HuH-7.5 (cell line): ENCODE results near the gene COMMD4.
A peak's percentile ranks its signal among the peaks of the same experiment; 100 is the strongest.
"Not testable (repeated sequence)": the region's sequence is repeated elsewhere in the genome, so short reads cannot be mapped to it uniquely, and the experiment has no call there.

Experiments
- DNase-seq: peaks from one replicate; pipeline ENCODE4 v3.0.0; 2011; ENCODE audit warnings: low spot score

Gene COMMD4

DNA sequence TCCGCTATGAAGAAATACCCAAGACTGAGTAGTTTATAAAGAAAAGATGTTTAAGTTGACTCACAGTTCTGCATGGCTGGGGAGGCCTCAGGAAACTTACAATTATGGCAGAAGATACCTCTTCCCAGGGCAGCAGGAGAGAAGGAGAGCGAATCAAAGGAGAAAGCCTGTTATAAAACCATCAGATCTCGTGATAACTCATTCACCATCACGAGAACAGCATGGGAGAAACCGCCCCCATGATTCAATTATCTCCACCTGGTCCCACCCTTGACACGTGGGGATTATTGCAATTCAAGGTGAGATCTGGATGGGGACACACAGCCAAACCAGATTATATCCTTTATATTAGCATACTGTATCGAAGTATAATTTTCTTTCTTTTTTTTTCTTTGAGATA lies 3.8 kb upstream of the COMMD4 start:
- DNase-seq: not testable (repeated sequence)

DNA sequence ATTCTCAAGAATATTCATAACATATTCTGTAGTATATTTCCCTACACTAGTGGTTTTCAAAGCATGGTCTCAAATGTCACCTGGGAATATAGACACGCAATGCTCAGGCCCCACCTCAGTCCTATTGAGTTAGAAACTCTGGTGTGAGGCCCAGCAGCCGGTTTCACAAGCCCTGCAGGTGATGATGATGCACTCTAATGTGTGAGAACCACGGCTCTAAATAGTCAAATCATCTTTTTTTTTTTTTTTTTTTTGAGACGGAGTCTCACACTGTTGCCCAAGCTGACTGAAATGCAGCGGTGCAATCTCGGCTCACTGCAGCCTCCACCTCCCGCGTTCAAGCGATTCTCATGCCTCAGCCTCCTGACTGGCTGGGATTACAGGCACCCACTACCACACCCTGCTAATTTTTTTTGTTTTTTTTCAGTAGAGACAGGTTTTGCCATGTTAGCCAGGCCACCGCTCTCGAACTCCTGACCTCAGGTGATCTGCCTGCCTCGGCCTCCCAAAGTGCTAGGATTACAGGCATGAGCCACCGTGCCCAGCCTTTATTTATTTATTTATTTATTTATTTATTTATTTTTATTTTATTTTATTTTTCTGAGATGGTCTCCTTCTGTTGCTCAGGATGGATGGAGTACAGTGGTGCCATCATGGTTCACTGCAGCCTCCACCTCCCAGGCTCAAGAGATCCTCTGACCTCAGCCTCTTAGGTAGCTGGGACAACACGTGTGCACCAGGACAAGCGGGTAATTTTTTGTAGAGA lies 2.0 kb upstream of the COMMD4 start:
- not testable (repeated sequence) for DNase-seq

DNA sequence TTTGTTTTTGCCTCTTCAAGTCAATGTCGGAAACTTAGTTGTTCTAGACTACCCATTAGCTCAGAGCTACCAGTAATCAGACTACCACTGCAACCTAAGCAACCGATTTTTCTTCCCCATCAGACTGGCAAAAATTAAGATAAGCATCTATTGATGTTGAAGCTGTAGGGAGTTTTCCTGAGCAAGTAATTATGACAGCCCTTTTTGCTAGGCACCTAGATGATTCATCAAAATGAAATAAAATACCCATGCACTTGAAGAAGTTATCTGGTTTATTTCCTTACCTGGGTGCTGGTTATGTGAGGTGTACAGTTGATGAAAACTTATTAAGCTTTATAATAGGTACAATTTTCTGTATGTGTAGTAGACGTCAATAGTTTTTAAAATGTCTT lies 554 bp upstream of the COMMD4 start:
- no peak for DNase-seq

DNA sequence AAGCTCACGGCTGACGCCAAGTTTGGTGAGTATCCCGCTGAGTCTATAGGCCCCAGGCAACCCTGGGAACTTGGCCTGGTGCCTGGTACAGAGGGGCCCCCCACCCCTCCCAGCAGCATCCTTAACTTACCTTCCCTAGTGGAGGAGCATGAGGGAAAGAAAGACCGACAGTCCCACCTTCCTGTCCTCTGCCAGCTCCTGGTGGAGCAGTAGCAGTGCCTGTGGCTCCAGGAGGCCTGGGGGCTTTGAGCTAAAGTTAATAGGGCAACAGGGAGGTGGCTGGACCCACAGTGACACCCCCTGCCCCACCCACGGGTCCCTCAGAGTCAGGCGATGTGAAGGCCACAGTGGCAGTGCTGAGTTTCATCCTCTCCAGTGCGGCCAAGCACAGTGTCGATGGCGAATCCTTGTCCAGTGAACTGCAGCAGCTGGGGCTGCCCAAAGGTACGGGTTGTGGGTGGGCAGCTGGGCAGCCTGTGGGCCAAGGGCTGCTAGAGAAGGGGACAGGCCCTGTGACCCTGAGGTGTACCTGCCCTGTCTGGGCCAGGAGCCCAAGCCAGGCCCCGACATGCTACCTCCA lies 2.9 kb downstream of the COMMD4 start:
- no peak for DNase-seq

DNA sequence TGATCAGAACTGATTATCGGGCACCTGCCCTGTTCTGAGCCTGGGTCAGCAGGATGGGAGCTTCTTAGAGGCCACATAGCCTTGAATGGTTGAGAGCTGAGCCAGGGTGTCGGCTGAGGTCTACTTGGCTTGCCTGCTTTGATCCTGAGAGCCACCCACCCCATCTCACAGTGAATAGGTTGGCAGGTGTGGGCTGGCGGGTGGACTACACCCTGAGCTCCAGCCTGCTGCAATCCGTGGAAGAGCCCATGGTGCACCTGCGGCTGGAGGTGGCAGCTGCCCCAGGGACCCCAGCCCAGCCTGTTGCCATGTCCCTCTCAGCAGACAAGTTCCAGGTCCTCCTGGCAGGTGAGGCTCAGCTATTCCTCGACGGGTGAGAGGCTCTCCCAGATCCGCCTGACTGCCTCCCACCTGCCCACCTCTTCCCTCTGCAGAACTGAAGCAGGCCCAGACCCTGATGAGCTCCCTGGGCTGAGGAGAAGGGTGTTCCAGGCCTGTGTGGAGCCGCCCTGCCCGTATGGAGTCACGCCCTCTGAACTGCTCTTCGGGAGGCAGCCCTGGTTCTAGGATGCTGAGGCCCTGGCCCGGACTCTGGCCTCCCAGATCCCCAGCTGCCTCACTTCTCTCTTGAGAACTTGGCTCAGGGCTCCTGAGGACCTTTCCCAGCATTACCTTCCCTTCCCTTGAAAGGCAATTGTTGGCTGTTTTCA lies 3.8 kb downstream of the COMMD4 start:
- DNase-seq: no peak

DNA sequence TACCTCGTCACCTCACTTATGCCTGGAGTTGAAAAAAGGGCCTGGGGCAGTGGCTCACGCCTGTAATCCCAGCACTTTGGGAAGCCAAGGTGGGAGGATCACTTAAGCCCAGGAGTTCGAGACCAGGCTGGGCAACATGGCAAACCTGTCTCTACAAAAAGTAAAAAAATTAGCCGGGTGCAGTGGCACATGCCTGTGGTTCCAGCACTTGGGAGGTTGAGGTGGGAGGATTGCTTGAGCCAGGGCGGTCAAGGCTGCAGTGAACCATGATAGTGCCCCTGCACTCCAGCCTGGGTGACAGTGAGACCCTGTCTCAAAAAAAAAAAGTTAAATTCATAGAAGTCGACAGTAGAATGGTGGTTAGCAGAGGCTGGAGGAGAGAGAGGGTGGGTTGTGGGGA lies 6.4 kb downstream of the COMMD4 start:
- DNase-seq: no peak

DNA sequence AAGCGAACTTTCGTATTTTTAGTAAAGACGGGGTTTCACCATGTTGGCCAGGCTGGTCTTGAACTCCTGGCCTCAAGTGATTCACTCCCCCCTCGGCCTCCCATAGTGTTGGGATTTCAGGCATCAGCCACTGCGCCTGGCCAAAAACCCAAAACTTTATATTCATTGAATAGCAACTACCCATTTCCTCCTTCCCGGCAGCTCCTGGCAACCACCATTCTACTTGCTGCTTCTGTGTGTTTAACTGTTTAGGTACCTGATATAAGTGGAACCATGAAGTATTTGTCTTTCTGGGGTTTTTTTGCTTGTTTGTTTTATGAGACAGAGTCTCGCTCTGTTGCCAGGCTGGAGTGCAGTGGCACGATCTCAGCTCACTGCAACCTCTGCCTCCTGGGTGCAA lies 8.1 kb downstream of the COMMD4 start:
- not testable (repeated sequence) for DNase-seq

DNA sequence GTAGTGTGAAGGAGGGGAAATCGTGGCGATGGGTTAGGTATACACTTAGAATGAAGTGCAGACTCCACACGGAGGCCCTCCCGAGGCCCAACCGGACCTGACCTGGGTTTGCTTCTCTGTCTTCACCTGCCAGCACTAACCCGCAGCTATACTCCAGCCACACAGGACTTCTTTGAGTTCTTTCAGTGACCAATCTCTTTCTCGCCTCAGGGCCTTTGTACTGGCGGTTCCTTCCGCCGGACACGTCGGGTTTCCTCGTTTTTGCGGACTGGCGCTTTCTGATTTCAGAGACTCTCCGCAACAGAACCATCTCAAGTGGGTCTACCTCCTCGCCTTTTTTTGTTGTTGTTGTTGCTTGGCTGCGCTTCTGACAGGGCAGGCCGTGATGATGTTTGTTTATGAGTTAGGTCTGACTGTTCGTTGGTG lies 10.9 kb downstream of the COMMD4 start, which contains the start of gene NEIL1:
Gene NEIL1, plus strand, starts transcription at position 244 of the 426 bp plus-strand sequence. CDS start 1,867 bp downstream, outside the sequence.
- no peak for DNase-seq

DNA sequence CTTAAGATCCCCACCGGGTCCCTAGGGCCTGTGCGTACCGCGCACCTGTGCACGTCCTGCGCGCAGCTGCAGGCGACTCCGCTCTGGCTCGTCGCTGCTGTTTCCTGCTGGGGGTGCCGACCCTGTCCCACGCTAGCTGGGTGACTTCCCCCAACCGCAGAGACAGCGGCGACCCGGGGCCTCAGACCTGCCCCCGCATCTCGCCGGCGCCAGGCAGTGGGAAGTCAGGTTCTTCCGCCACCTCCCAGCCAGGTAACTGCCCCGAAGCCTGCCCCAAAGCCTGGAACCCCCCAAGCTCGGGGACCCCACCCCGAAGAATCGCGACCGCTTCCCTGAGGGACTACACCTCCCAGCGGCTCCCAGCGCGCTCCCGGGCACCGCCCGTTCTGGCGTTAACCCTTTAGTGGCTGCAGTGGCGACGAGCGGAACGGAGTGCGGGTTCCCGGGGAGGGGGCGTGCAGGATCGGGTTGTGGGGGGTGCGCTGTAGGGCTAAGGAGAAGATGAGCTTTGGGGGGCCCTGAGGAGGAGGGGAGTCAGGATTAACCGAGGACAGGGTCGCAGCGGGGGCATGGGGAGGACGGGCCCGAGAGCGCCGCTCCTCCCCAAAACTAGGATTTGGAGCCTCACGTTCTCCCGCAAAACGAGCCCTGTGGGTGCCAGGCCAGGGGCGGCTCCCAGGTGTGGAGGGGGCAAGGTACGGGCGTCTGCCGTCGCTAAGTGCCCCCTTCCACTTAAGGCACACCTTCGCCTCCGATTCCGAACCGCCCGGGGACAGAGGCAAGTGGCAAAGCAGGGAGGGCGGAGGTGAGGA lies 11.6 kb downstream of the COMMD4 start:
- peak; percentile 80 for DNase-seq

DNA sequence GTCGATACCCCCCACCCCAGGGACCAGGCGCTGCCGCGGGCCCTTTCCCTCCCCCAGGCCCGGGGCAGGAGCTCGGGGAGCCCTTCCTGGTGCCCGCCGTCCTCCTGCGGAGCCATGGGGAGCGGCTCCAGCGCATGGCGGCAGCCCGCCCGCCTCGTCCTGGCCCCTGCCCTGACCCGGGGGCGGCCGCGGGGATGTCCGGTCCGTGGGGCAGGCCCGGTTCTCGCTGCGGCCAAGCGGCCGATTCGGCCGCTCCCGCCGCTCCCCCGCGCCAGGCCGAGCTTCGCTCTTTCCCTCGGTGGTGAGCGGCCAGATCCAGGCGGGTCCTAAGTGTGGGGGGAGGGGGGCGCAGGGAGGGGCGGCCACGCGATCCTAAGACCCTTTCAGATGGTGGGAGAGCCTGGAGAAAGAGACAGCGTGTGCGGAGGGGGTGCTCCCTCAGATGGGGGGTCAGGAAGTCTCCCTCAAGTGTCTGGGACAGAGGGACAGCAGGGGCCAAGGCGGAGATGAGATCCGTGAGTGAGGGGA lies 12.2 kb downstream of the COMMD4 start:
- DNase-seq: peak; percentile 60

DNA sequence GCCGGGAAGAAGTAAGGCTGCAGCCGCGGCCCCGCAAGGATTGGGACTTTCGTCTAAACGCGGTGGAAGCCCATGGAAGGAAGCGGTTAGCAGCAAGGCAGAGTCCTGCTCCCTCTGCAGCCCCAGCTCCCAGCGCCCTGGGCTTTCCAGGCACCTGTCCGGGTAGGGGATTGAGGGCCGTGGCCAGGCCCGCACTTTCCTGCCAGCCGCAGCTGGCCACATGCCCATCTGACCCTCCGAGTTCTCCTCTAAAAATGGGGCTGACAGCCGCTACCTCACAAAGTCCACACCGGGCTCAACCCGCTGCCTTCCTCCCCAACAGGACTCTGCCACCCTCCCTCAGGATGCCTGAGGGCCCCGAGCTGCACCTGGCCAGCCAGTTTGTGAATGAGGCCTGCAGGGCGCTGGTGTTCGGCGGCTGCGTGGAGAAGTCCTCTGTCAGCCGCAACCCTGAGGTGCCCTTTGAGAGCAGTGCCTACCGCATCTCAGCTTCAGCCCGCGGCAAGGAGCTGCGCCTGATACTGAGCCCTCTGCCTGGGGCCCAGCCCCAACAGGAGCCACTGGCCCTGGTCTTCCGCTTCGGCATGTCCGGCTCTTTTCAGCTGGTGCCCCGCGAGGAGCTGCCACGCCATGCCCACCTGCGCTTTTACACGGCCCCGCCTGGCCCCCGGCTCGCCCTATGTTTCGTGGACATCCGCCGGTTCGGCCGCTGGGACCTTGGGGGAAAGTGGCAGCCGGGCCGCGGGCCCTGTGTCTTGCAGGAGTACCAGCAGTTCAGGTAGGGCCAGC lies 12.9 kb downstream of the COMMD4 start:
- DNase-seq: no peak

DNA sequence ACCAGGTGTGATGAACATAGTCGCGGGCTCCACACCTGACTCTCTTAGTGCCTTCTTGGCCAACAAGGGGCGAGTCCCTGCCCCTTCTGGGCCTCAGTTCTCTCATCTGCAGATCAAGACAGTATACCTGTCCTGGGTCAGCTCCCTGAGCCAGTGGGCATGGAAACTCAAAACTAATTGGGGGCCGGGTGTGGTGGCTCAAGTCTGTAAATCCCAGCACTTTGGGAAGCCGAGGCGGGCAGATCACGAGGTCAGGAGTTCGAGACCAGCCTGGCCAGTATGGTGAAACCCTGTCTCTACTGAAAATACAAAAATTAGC lies 13.4 kb downstream of the COMMD4 start:
- DNase-seq: not testable (repeated sequence)

DNA sequence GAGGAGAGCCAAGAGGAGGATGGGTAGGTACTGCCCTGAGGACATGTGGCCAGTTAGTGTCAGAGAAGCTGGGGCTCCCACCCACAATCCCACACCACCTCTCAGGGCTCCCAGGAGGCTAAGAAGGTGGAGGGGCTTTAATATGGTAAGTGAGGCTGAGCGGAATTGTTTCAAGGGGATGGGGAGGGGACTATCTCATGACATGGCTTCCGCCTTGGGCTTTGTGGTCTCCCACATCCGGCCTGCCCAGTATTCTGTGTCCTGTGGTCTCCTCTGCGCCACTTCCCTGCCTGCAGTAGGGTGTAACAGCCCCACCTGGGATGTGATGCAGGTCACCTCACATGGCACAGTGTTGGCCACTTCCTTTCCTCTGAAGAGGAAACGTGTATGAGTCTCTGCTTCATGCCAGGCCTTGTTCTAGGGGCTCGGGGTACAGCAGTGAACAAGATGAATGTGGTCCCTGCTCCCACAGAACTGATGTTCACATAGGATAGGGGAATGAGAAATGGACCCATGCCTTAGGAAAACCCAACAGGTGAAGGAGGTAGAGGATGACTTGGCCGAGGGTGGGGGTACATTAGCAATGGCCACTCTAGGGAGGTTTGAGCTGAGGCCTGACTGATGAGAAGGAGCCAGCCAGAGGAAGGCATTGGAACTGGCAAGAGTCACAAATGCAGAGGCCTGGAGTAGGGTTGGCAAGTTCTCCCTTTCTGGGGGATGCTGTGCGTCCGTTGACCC lies 14.2 kb downstream of the COMMD4 start:
- no peak for DNase-seq

DNA sequence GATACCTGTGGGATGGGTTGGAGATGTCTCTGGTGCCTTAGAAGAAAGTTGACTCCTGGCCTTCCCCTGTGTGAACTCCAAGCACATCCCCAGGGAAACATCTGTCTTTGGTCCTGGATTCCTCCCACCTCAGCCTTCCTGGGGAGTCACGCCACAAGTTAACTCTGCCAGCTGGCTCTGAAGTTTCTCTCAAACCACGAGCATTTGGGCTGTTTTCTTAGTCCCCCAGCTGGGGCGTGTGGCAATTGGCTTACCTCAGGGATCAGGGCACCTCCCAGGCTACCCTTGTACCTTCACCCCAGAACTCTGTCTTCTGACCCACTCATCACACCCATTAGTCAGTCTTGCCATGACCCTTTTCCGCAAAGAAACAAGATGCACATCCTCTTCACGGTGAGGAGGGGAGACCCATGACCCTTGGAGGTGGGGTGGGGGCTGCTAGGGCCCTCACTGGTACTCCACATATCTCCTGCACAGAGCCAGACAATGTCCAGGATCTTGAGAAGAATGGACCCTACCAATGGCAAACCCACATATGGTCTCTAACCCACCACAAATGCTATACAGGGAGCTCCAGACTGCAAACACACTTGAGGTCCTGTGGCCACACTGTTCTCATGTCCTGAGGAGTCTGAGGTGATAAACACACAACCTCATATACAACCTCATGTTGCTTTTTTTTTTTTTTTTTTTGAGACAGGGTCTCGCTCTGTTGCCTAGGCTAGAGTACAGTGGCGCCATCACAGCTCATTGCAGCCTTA lies 14.9 kb downstream of the COMMD4 start:
- DNase-seq: no peak

DNA sequence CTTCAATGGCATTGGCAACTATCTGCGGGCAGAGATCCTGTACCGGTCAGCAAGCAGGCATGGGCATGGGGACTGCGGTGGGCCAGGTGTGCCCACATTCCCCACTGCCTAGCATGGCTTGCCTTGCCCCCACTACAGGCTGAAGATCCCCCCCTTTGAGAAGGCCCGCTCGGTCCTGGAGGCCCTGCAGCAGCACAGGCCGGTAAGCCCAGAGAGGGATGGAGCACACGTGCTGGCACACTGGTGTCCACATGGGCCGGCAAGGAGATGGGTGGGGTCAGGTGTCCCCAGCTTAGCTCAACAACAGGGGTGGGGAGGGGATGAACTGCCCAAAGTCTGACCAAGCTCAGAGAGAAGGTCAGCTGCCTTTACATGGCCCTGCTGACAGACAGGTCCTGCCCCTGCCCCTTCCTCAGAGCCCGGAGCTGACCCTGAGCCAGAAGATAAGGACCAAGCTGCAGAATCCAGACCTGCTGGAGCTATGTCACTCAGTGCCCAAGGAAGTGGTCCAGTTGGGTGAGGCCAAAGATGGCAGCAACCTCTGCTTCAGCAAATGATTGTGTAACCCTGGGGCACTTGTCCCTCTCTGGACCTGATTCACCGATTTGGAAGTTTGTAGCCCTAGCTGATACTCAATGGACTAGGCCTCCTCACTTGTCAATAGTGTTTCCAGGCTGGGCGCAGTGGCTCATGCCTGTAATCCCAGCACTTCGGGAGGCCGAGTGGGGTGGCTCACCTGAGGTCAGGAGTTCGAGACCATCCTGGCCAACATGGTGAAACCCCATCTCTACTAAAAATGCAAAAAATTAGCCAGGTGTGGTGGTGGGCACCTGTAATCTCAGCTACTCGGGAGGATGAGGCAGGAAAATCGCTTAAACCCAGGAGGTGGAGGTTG lies 16.6 kb downstream of the COMMD4 start:
- no peak for DNase-seq

DNA sequence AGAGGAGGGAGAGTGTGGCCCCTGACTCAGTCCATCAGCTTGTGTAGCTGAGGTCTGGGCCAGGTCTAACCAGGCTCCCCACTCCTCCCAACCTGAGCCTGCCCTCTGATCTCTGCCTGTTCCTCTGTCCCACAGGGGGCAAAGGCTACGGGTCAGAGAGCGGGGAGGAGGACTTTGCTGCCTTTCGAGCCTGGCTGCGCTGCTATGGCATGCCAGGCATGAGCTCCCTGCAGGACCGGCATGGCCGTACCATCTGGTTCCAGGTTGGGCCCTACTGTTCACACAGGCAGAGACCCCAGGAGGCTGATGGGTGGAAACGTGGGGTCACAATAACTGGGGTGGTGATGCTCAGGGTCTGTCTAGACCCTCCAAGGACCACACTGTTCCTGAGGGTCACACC lies 17.7 kb downstream of the COMMD4 start:
- no peak for DNase-seq

DNA sequence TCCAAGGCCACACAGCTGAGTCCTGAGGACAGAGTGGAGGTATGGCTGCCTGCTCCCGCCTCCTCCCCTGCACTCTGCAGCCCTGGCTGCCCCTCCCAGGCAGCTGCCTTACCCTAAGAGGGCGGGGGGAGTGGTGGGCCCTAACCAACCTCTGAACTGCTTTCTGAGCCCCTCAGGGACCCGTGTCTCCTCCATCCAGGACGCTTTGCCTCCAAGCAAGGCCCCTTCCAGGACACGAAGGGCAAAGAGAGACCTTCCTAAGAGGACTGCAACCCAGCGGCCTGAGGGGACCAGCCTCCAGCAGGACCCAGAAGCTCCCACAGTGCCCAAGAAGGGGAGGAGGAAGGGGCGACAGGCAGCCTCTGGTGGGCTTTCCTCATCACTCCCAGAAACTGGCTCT lies 18.6 kb downstream of the COMMD4 start:
- DNase-seq: no peak

DNA sequence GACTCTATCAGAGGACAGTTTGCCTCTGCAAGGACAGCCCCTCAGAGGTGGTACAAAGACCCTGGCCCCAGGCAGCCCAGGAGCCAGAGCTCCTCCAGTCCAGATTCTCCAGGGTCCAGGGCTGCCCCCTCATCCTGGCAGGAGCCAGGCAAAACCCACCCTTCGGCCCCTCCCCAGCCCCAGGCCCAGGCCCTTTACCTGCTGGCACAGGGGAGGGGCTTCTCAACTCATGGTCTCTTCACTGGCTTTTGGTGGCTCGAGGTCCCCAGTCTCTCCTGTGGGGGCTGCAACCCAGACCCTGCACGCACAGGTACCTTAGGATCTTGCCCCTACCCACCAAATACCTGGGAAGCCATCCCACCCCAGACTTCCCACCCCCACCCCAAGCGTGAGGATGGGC lies 19.5 kb downstream of the COMMD4 start:
- DNase-seq: no peak

DNA sequence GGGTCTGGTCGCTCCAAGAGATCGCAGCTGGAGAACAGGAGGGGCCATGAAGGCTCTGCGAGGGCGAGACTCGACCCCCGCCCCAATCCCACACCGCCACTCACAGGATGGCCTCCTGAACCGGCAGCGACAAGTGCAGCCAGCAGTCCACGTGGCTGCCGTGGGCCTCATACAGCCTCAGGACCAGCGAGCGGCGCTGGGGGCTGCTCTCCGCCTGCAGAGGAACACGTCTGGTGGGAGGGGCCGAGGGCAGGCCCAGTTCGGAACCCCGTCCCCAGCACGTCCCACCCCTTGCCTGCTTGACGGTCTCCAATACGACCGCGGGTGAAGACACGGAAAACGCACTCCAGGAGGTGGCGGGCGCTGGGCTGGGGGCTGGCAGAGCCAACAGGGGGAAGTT lies 20.1 kb downstream of the COMMD4 start:
- DNase-seq: no peak
